Epithelial cell of esophagus (primary cell): Measurements from ENCODE around the gene MYO5B.

ENCODE experiments used
- DNase-seq: peaks from one replicate; pipeline ENCODE4 v3.0.0; 2010; ENCODE audit warnings: low read depth
- H3K4me3 ChIP-seq: 2 replicates; pipeline ENCODE4 v1.5.1; 2011; ENCODE audit warnings: mild to moderate bottlenecking, low read length, control low read depth
- TF ChIP-seq, protein P1 (sequence below): IDR thresholded peaks from 2 replicates; pipeline ENCODE4 v1.5.1; 2011; ENCODE audit warnings: low read depth, mild to moderate bottlenecking, low read length, control low read depth, inconsistent platforms; ENCODE audit not compliant: insufficient read depth; ENCODE audit errors: missing control alignments

The MYO5B gene

DNA sequence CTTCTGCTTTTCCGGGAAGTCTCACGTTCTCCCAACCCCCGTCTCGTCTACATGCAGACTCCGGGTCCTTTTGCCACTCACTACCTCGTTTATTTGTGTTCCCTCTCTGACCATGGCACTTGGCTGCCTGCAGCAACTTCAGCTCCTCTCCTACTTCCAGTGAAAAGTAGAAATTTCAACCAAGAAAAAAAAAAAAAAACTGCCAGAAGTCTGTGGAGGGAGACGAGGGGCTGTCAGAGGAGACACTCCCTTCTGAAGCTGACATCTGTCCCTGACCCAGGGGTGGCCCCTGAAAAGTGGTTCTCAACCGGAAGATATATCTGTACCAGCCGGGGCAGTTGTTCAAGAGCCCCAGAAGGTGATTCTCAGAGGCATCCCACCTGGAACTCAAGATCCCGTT, 742 bp upstream of the MYO5B start:
- peak overlapping the region; percentile 42 for H3K4me3 ChIP-seq
- TF ChIP-seq, protein P1, sequence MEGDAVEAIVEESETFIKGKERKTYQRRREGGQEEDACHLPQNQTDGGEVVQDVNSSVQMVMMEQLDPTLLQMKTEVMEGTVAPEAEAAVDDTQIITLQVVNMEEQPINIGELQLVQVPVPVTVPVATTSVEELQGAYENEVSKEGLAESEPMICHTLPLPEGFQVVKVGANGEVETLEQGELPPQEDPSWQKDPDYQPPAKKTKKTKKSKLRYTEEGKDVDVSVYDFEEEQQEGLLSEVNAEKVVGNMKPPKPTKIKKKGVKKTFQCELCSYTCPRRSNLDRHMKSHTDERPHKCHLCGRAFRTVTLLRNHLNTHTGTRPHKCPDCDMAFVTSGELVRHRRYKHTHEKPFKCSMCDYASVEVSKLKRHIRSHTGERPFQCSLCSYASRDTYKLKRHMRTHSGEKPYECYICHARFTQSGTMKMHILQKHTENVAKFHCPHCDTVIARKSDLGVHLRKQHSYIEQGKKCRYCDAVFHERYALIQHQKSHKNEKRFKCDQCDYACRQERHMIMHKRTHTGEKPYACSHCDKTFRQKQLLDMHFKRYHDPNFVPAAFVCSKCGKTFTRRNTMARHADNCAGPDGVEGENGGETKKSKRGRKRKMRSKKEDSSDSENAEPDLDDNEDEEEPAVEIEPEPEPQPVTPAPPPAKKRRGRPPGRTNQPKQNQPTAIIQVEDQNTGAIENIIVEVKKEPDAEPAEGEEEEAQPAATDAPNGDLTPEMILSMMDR: no peak
- DNase-seq: no peak

DNA sequence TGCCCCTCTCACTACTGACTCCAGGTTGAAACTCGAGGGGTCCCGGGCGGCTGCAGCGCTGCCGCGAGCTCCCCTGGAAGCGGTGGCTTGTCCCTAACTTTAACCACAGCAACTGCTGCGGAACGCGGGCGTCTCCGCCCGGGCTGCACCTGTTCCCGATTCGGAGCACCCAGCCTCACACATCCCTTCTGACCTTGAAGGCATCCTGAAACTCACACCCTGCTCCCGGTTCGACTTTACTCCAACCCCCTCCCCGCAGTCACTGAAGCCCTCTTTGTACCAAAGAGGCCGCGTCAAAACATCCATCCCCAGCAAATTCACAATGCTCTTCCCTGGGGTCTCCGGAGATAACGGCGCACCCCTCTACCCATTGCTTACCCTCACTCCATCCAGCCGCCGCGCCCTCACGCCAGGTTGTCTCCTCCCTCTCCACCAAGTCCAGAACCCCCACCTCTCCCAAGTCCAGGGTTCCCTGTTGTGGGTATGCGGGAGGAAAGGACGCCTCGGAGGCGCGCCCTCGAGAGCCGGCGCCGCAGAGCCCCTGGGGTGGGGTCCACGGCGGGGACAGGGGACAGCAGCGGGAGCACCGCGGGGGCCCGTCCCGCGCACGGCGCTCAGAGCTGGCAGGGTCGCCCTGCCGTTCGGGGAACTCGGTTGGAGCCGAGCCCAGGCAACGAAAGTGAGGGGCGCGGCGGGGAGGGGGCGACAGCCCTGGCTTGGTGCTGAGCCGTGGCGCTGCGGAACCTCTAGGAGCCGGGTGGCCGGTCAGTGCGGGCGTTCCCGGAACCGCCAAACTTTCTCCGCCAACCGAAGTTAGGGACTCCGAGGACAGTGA, 934 bp downstream of the MYO5B start:
- TF ChIP-seq, protein P1: no peak
- H3K4me3 ChIP-seq: peak overlapping the region; percentile 48
- peak; percentile 25 for DNase-seq

DNA sequence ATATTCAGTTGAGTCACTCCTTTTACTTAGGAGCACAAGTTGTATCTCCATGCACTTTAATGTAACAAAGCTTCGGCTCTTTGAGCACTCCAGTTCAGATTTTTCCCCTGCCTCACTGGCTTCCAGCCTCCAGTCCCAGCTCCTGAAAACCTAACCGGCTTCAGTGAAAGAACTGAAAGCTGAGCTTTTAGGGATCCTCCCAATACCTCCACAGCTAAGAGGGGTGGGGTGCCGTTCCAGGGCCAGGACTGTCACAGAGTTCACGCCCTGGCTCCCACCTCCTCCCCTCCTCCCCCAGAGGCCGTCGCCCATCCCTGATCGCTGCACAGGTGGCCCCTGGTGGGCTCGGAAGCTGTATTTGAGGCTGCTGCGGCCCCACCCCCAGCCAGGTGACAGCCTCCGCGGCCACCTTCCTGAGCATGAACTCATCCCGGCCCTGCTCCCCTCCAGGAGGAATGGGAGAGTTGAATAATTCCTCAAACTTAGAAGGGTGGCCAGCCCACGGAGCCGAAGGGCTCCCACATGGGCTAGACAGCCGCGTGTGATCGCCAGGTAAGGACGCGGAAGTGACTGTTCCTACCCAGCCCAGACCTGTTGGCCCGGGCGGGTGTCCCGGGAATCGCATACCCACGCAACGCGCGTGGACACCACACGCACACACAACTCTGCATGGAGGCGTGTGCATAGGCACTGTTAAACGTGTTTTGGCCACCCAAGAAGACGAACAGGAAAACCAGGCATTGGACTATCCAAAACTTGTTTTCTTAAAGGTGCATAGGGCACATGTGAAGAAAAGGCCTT, 1.8 kb downstream of the MYO5B start:
- DNase-seq: peak; percentile 53
- TF ChIP-seq, protein P1: no peak
- H3K4me3 ChIP-seq: peak overlapping the region; percentile 48

DNA sequence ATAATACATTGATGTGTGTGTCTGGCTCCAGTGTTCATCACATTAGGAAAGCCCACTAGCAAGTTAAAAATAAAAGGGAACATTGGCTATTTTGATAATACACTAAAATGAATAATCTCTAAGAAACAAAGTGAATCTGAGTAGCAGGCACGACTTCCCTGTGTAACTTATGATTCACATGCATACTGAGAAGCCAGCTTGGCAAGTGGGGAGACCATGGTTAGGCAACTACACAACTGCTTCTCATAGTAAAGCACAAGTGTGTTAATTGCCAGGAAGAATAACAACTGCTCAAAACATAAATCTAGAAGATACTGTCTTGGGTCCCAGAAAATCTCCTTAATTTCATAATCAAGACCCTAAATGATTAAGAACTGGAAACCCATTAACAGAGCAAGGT, 4.0 kb downstream of the MYO5B start:
- no peak overlapping the region for H3K4me3 ChIP-seq
- peak; percentile 91 for DNase-seq
- TF ChIP-seq, protein P1: no peak

DNA sequence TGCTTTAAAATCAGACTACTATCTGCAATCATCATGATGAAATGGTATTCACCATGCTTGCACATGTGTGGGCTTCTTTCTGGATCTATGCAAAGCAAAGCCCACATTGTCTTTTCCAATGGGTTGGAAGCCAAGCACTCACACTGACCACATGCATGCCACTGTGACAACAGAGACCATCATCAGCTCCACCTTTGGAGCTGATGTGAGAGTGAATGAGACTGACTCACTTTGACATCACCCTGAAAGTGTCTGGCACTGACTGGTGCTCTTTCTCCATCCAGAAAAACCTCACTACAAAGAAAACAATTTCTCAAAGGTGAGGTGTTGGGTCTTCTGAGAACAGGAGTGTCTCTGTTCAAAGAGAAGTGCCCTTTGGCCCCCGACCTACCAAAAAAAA, 4.7 kb downstream of the MYO5B start:
- TF ChIP-seq, protein P1: no peak
- peak; percentile 92 for DNase-seq
- no peak overlapping the region for H3K4me3 ChIP-seq

DNA sequence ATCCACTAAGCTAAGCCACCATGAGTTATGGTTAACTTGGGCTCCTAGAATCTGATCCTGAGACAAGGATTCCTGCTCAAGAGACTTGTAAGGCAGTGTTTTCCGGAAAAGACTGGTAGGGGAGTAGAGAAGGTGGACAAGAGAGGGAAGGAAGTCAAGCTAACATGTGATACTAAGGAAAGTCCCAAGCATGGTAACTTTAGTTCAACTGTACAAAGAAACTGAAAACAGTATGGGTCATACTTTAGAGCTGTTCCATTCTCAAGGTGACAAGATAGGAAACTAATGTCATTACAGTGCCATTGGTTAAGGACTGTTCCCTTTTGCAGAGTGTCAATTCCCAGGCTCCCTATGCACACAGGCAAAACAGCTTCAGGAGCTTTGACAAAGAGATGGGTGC, 5.8 kb downstream of the MYO5B start:
- TF ChIP-seq, protein P1: no peak
- no peak for DNase-seq
- no peak overlapping the region for H3K4me3 ChIP-seq
